Activated CD8-positive, alpha-beta T cell treated with anti-CD3 and anti-CD28 coated beads, Interleukin-2, amount 10 ng/mL, durations not matched to agents 7 days and 5 days (primary cell): ENCODE measurements around the gene TBX15. TPM values are rescaled to one million over a fixed set of nuclear protein-coding genes. Genes with fewer than 3 reads are reported as not detected.

Experiments
- ATAC-seq: fragments of 150-1000 bp; cut with Tn5 transposase; one replicate; pipeline ENCODE4 v1.10.0; 2021; ENCODE audit warnings: moderate library complexity
- CTCF ChIA-PET: fragments of 350-600 bp; sonication (Branson Sonifier 250); formaldehyde crosslinking; loops from one replicate; lab custom pipeline; 2021; ENCODE audit warnings: antibody characterized with exemption; lab: Charles Lee
- POLR2A ChIA-PET: fragments of 350-600 bp; sonication (Branson Sonifier 250); formaldehyde crosslinking; loops from one replicate; lab custom pipeline; 2021; ENCODE audit warnings: antibody characterized with exemption; lab: Charles Lee
- DNase-seq: peaks from one replicate; pipeline ENCODE4 v3.0.0-alpha.2; 2020
- H3K27ac Mint-ChIP-seq: one replicate; pipeline ENCODE4 v1.8.0; 2021; ENCODE audit warnings: mild to moderate bottlenecking, mixed read lengths
- H3K27me3 Mint-ChIP-seq: one replicate; pipeline ENCODE4 v1.8.0; 2021; ENCODE audit warnings: low read depth, mixed read lengths
- H3K36me3 Mint-ChIP-seq: one replicate; pipeline ENCODE4 v1.8.0; 2021; ENCODE audit warnings: low read depth, mixed read lengths
- H3K4me1 Mint-ChIP-seq: one replicate; pipeline ENCODE4 v1.8.0; 2021; ENCODE audit warnings: low read depth, mixed read lengths
- H3K4me3 Mint-ChIP-seq: one replicate; pipeline ENCODE4 v1.8.0; 2021; ENCODE audit warnings: mild to moderate bottlenecking, mixed read lengths
- H3K9me3 Mint-ChIP-seq: one replicate; pipeline ENCODE4 v1.8.0; 2022; ENCODE audit warnings: mixed read lengths; ENCODE audit not compliant: insufficient read depth
- total RNA-seq, 2 experiments: library from RNA; stranded (reverse); gene quantifications; one replicate each; pipeline ENCODE4 v1.2.3, GENCODE V29; 2021

TBX15 gene
- total RNA-seq, 2 experiments from 2014 or later = not detected

DNA sequence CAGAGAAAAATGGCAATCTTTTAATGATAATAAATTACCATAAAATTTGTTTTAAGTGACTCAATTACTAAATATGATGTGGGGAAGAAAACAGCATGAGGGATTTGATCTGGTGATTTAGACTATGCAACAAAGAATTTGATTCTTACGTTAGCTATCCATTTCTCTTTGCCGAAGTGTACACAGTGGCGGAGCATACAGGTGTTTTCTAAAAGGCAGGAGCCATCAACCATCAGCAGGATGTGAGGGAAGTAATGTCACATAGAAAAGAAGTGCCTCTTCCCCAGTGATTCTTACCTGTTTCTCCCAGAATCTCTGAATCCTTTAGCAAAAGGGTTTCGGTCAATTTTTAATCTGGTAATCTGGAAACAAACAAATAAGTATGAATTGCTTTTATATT lies 74.3 kb downstream of the TBX15 start:
- Mint-ChIP-seq H3K4me1 (no peaks in the 10 kb centered on the region), H3K4me3 (no peak overlapping the region), H3K27me3 (no peaks in the 10 kb centered on the region), H3K36me3 (no peaks in the 10 kb centered on the region), H3K27ac (no peak overlapping the region), H3K9me3 (no peaks in the 10 kb centered on the region)
- POLR2A ChIA-PET = no interaction called here
- DNase-seq (no peak), ATAC-seq (no peak)
- CTCF ChIA-PET = no interaction called here

DNA sequence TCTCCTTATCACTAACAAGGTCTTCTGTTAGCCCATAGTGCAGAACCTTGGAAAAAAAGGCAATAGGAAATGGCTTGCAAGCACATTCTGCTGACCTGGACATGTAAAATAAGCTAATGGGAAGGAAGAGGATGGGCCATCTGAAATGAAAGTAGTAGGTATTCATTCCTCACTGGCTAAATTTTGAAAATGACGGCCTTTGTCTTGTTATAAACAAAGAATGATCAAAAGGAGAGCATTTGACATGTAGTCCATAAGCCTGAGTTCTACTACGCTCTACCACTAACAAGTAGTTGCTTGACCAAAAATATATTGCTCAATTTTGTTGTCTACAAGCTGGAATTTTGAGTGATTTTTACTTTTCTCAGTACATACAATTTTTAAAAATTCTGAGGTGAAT lies 75.6 kb downstream of the TBX15 start:
- no peak for ATAC-seq
- Mint-ChIP-seq H3K9me3 (no peaks in the 10 kb centered on the region), H3K27me3 (no peaks in the 10 kb centered on the region), H3K36me3 (no peaks in the 10 kb centered on the region), H3K4me3 (no peak overlapping the region), H3K4me1 (no peaks in the 10 kb centered on the region), H3K27ac (no peak overlapping the region)
- DNase-seq = no peak
- ChIA-PET CTCF (no interaction called here), POLR2A (no interaction called here)

DNA sequence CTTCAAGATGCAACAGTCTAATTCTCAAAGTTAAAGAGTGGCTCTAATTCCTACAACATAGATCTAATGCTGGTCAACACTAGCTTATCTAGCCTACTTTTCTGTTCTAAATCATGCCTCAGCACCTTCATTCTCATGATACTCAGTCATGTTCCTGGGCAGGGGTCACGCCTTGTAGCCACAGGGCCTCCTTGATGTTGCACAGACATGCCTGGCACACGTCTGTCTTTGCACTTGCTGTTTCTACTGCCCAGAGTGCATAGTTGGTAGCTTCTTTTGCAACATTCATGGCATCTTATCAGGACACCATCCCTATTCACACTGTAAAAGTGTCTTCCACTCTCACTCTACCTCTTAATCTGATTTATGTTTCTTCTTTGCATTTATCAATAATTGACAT lies 76.6 kb downstream of the TBX15 start:
- Mint-ChIP-seq H3K4me1 (no peaks in the 10 kb centered on the region), H3K4me3 (no peak overlapping the region), H3K36me3 (no peaks in the 10 kb centered on the region), H3K9me3 (no peaks in the 10 kb centered on the region), H3K27me3 (no peaks in the 10 kb centered on the region), H3K27ac (no peak overlapping the region)
- CTCF ChIA-PET = no interaction called here
- no peak for DNase-seq
- POLR2A ChIA-PET = no interaction called here
- no peak for ATAC-seq

DNA sequence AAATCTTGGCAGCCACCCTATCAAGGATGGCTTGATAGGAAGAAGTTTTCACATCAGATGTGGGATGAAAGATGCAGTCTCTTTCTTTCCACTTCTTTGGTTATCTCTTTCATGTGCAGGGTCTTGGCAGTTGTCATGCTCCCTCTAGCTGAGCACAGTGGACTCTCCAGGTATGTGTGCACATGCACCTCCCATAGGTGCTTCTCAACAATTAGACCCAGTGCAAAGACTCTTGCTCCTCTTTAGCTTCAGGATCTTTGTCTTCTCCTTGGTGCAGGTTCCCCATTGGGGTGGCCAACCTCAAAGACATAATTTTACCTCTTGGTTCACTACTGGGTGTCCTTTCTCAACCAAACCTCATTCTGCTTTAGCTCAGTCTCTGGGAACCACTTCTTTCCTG lies 80.7 kb downstream of the TBX15 start:
- CTCF ChIA-PET = no interaction called here
- POLR2A ChIA-PET = no interaction called here
- no peaks in the 10 kb centered on the region for H3K4me1 Mint-ChIP-seq

DNA sequence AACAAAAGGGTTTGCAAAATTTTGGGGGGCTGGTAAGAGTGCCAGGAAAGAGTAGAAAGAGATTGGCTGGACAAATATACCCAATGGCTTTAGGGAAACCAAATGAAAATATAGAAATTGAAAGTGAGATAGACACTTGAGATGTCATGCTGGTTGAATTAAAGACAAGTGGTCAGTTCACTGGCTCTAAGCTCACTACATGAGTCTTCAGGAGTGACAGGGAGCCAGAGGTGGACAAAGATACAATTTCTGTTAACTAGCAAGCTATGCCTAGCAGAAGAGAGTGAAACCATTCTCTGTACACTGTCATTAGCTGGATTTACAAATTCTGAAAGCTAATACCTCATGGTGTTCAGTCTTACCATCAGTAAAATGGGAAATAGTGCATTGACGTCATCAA lies 82.5 kb downstream of the TBX15 start:
- POLR2A ChIA-PET = interaction anchor here (0.6 kb wide), 1 partner anchor 14 kb away, joined by 3 read pairs; no protein-coding TSS in a partner anchor
- no peaks in the 10 kb centered on the region for H3K9me3 Mint-ChIP-seq

More for the DNA sequence above, 80.7 kb downstream of the TBX15 start:
- Mint-ChIP-seq H3K27ac (no peak overlapping the region), H3K36me3 (no peaks in the 10 kb centered on the region), H3K9me3 (no peaks in the 10 kb centered on the region), H3K4me3 (no peak overlapping the region), H3K27me3 (no peaks in the 10 kb centered on the region)
- DNase-seq (no peak), ATAC-seq (no peak)

DNA sequence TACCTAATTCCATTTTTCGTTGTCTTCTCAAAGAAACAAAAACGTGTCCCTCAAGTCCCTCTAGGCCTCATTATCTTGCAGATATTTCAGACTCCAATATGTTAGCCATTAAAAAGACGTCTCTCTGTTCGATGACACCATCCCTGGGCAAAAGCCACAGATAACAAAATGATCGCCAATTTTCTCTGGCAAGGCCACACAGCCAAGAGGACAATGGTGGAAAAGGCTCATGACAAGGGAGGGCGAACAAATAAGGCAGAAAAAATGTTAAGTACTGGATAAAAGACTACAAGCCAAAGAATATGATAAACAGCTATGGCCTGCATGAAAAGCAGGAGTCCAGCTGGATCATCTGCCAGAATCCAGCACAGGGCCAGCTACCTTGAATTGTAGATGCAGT lies 82.9 kb downstream of the TBX15 start:
- Mint-ChIP-seq H3K27me3 (no peaks in the 10 kb centered on the region), H3K9me3 (no peaks in the 10 kb centered on the region), H3K4me3 (no peak overlapping the region), H3K36me3 (no peaks in the 10 kb centered on the region), H3K27ac (no peak overlapping the region), H3K4me1 (no peaks in the 10 kb centered on the region)
- CTCF ChIA-PET = no interaction called here
- DNase-seq = no peak
- POLR2A ChIA-PET = no interaction called here
- no peak for ATAC-seq

More for the DNA sequence above, 82.5 kb downstream of the TBX15 start:
- Mint-ChIP-seq H3K4me1 (no peaks in the 10 kb centered on the region), H3K27ac (no peak overlapping the region), H3K4me3 (no peak overlapping the region), H3K36me3 (no peaks in the 10 kb centered on the region), H3K27me3 (no peaks in the 10 kb centered on the region)
- DNase-seq (no peak), ATAC-seq (no peak)
- CTCF ChIA-PET = no interaction called here

DNA sequence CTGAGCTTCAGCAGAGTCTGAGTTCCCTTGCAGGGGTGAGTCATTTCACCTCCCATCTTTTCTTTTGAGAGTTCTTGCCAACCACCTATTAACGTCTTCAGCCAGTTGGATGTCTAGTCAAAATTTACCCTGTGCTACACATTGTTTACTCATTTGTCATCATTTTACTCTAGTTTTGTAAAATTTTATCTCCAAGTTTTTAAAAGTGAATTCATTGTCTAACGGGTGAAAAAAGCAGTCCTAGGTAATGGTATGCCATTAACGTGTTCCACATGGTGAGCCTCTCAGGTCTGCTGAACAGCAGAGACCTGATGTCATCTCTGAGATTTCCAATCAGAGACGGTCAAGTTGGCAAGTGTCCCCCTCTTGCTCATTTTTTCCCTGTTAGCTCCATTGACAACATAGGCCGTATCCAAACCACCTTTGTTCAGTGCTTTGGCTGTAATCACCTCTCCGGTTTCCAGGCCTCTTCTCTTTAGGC lies 85.4 kb downstream of the TBX15 start:
- Mint-ChIP-seq H3K27me3 (no peaks in the 10 kb centered on the region), H3K4me3 (no peak overlapping the region)

DNA sequence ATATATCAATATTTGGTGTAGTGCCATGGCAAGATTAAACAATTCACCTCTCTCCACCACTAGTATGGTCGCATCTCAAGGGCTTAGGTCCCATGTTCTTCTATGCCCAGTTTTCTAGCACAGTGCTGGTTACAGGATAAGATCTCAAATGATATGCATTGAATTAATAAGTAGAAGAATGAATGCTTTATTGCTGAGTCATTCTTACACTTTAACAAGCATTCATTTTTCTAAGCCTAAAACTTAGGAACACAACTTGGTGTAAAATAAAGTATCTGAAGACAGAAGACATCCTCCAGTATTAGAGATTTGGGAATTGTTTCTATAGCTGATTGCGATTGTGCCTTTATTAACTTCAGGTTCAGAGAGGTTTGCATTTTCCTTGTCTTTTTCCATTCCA lies 85.8 kb downstream of the TBX15 start:
- Mint-ChIP-seq H3K27ac (no peak overlapping the region), H3K4me3 (no peak overlapping the region), H3K27me3 (no peaks in the 10 kb centered on the region), H3K36me3 (no peaks in the 10 kb centered on the region), H3K9me3 (no peaks in the 10 kb centered on the region), H3K4me1 (no peaks in the 10 kb centered on the region)
- ChIA-PET POLR2A (no interaction called here), CTCF (no interaction called here)
- no peak for DNase-seq
- no peak for ATAC-seq

More for the DNA sequence above, 85.4 kb downstream of the TBX15 start:
- Mint-ChIP-seq H3K9me3 (no peaks in the 10 kb centered on the region), H3K4me1 (no peaks in the 10 kb centered on the region), H3K27ac (no peak overlapping the region), H3K36me3 (no peaks in the 10 kb centered on the region)
- DNase-seq = no peak
- no peak for ATAC-seq
- ChIA-PET CTCF (no interaction called here), POLR2A (no interaction called here)

DNA sequence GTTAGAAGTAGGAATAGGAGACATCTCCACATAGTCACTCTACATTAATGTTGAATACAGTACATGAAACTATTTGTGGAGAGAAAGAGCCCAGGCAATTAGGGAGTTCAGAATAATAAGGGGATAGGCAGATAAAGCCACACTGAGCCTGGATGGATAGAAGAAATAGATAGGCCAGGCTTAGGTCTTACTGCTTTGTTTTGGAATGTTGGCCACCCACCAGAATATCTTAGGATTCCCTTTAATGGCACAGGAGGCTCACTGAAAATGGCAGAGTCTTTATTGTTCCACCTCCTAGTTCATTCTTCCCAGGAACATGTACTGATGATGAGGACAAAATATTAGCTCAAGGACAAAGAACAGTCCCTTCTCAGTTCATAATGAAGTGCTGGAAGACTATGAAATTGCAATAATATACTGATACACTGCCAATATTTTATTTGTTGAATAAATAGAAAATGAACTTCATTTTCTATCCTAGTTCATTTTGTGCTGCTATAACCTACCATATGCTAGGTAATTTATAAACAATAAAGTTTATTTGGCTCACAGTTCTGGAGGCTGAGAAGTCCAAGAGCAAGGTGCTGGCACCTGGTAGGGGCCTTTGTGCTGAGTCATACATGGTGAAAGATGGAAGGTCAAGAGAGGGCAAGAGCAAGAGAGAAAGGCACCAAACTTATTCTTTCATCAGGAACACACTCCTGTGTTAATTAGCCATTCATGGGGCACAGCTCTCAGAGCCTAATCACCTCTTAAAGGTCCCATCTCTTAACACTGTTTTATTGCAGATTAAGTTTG lies 87.3 kb downstream of the TBX15 start:
- H3K4me1 Mint-ChIP-seq = no peaks in the 10 kb centered on the region
- POLR2A ChIA-PET = no interaction called here
- CTCF ChIA-PET = no interaction called here
- DNase-seq (no peak), ATAC-seq (no peak)
- no peaks in the 10 kb centered on the region for H3K9me3 Mint-ChIP-seq
- no peak overlapping the region for H3K27ac Mint-ChIP-seq
- H3K4me3 Mint-ChIP-seq = no peak overlapping the region
- no peaks in the 10 kb centered on the region for H3K27me3 Mint-ChIP-seq
- no peaks in the 10 kb centered on the region for H3K36me3 Mint-ChIP-seq

DNA sequence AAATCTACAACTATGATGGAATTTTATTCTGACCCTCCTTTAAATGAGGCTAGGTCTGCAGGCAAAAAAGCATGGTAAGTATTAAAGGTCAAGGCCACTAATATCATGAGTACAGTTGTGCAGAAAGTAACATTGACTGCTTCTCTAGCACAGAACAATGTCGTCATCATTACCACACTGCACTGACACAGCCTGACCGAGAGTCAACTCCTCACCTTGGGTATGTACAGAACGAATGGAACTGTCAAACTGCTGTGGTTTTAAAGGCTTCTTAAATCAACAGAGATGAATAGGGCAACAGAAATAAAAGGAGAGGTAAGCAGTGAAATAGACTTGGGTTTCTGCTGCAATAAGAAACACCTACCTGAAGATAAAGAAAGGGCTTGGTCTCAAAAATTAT lies 88.8 kb downstream of the TBX15 start:
- Mint-ChIP-seq H3K4me3 (no peak overlapping the region), H3K9me3 (no peaks in the 10 kb centered on the region), H3K27ac (no peak overlapping the region), H3K27me3 (no peaks in the 10 kb centered on the region), H3K4me1 (no peaks in the 10 kb centered on the region), H3K36me3 (no peaks in the 10 kb centered on the region)
- ChIA-PET CTCF (no interaction called here), POLR2A (no interaction called here)
- DNase-seq = no peak
- ATAC-seq = no peak

DNA sequence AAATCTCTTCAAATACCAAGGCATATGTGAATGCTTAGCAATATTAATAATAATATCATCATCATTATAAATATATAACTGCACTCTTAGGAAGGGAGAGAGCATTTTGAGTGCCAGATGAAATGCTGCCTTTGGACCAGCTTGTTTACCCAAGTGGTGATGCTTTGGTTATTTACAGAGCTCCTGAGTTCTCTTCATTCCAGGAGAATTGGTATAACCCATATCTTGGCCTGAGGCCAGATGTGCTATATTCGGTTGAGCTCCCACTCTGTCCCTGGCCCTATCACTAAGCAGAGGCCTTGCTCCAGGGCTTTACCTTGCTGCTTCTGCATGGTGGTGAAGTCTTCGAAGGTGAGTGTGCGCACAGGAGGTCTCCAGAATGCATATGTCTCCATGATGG lies 89.4 kb downstream of the TBX15 start:
- Mint-ChIP-seq H3K27ac (no peak overlapping the region), H3K4me1 (no peaks in the 10 kb centered on the region), H3K9me3 (no peaks in the 10 kb centered on the region), H3K36me3 (no peaks in the 10 kb centered on the region), H3K4me3 (no peak overlapping the region), H3K27me3 (no peaks in the 10 kb centered on the region)
- ATAC-seq (no peak), DNase-seq (no peak)
- CTCF ChIA-PET = no interaction called here
- POLR2A ChIA-PET = no interaction called here

DNA sequence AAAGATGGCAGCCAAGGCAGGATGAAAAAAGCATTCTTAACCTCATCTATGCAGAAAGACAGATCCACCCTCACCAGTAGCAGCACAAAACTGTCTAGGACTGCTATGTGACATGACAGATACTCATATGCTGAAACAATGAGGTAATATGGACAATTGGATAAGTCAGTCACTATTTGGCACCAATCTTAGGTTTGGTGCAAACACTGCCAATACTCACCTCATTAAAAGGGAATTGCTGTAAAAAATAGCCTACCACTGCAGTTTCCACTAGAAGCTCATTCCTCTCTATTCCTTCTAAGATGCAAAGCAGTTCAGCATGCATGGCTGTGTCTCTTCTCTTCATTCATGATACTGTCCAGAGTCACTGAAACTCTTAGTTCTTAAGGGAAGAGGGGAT lies 91.7 kb downstream of the TBX15 start:
- Mint-ChIP-seq H3K27ac (no peak overlapping the region), H3K27me3 (no peaks in the 10 kb centered on the region), H3K9me3 (no peaks in the 10 kb centered on the region), H3K4me3 (no peak overlapping the region), H3K4me1 (no peaks in the 10 kb centered on the region), H3K36me3 (no peaks in the 10 kb centered on the region)
- DNase-seq = no peak
- CTCF ChIA-PET = no interaction called here
- no peak for ATAC-seq
- POLR2A ChIA-PET = no interaction called here

DNA sequence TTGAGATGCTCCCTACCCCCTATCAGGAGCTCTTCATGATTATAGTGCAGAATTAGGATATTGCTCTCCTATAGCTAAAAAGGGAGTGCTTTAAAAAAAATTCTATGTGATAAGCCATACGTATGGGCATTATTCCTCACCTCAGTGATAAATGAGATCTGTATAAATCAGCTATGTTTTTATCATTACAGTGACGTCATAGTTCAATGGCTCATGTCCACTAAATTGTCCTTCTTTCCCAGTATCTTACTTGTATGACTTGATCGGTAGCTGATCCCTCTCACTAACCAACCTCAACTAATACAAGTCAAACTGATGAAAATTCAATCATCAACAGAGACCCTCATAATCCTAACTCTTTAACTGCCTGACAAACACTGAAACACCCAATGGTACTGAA lies 93.3 kb downstream of the TBX15 start:
- no peaks in the 10 kb centered on the region for H3K36me3 Mint-ChIP-seq
- H3K4me3 Mint-ChIP-seq = no peak overlapping the region
- CTCF ChIA-PET = no interaction called here
- no peaks in the 10 kb centered on the region for H3K9me3 Mint-ChIP-seq
- POLR2A ChIA-PET = no interaction called here
- DNase-seq = no peak
- H3K4me1 Mint-ChIP-seq = no peaks in the 10 kb centered on the region
- no peak overlapping the region for H3K27ac Mint-ChIP-seq
- no peaks in the 10 kb centered on the region for H3K27me3 Mint-ChIP-seq
- no peak for ATAC-seq
